Activated CD4-positive, alpha-beta memory T cell treated with anti-CD3 and anti-CD28 coated beads, Interleukin-2, amount 10 ng/mL, durations not matched to agents 7 days and 5 days (primary cell): Measurements from ENCODE around the gene DST. TPM values are rescaled to one million over a fixed set of nuclear protein-coding genes. Genes with fewer than 3 reads are reported as not detected.

ENCODE experiments used
- CTCF ChIA-PET: fragments of 350-600 bp; sonication (Branson Sonifier 250); formaldehyde crosslinking; loops from one replicate; lab custom pipeline; 2021; ENCODE audit warnings: antibody characterized with exemption, inconsistent platforms; lab: Charles Lee
- POLR2A ChIA-PET: fragments of 350-600 bp; sonication (Branson Sonifier 250); formaldehyde crosslinking; loops from one replicate; lab custom pipeline; 2021; ENCODE audit warnings: antibody characterized with exemption; lab: Charles Lee
- DNase-seq: peaks from one replicate; pipeline ENCODE4 v3.0.0-alpha.2; 2020
- H3K27ac Mint-ChIP-seq: one replicate; pipeline ENCODE4 v1.8.0; 2021; ENCODE audit warnings: mild to moderate bottlenecking, mixed read lengths
- H3K27me3 Mint-ChIP-seq: one replicate; pipeline ENCODE4 v1.8.0; 2021; ENCODE audit warnings: mixed read lengths
- H3K36me3 Mint-ChIP-seq: one replicate; pipeline ENCODE4 v1.8.0; 2021; ENCODE audit warnings: low read depth, mixed read lengths
- H3K4me1 Mint-ChIP-seq: one replicate; pipeline ENCODE4 v1.8.0; 2021; ENCODE audit warnings: mixed read lengths
- H3K4me3 Mint-ChIP-seq: one replicate; pipeline ENCODE4 v1.8.0; 2021; ENCODE audit warnings: mild to moderate bottlenecking, mixed read lengths
- H3K9me3 Mint-ChIP-seq: one replicate; pipeline ENCODE4 v1.8.0; 2021; ENCODE audit warnings: mixed read lengths
- total RNA-seq, 2 experiments: library from RNA; stranded (reverse); gene quantifications; one replicate each; pipeline ENCODE4 v1.2.3, GENCODE V29; 2021

Gene DST
- total RNA-seq, 2 experiments from 2014 or later: 5.4 to 5.5 TPM

DNA sequence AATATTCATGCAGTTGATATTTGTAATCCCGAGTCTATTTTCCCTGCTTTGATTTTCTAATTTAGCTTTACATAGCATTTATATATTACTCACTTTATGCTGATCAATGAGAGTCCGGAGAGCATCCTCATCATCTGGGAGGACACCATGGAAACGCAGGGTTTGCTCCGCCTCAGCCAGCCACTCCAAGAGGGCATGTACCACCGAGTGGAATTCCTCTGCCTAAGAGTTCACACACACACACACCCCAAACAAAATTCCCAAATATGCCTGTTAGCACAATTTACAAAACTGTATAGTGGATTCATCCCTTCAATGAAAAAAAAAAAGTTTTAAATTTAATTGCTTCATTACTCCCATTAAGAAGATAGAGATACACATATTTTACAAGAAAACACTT, 160.7 kb downstream of the DST start:
- ChIA-PET POLR2A (no interaction called here), CTCF (no interaction called here)
- no peaks in the 10 kb centered on the region for H3K36me3 Mint-ChIP-seq
- no peak for DNase-seq
- no peak overlapping the region for H3K4me3 Mint-ChIP-seq
- H3K4me1 Mint-ChIP-seq: no peaks in the 10 kb centered on the region
- H3K27ac Mint-ChIP-seq: no peak overlapping the region
- H3K27me3 Mint-ChIP-seq: no peaks in the 10 kb centered on the region
- H3K9me3 Mint-ChIP-seq: peaks cover 4% of the 10 kb centered on the region

DNA sequence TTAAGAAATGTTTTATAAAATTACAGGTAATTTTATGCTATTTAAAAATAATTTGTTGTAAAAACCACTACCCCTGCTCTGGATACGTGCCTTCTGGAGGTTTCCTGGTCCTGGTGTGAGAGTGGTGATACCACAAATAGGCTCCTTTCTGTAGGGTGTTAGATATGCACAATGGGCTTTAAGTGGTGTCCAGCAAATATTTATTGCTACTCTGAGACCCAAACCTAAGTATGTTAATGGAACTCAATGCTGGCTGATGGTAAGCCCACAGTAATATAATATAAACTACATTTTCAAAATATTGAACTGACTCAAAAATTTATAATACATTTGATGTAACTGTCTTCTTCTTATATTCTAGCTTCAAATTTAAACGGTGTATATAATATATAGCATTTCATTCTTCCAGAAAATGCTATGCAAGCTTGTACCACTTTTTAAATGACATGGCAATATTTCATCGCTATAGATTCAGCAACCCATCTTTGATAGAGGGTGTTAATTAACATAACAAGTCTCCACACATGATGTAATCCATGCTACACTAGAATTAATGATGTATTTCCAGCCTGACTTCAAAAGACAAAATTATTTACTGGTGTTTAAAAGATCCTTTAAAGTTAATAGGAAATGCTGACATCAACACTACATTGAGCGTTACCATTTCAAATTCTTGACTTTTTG, 161.9 kb downstream of the DST start:
- no peaks in the 10 kb centered on the region for H3K27me3 Mint-ChIP-seq
- CTCF ChIA-PET: no interaction called here
- H3K36me3 Mint-ChIP-seq: no peaks in the 10 kb centered on the region
- POLR2A ChIA-PET: no interaction called here
- no peaks in the 10 kb centered on the region for H3K4me1 Mint-ChIP-seq
- H3K4me3 Mint-ChIP-seq: no peak overlapping the region
- no peak for DNase-seq
- peaks cover 4% of the 10 kb centered on the region for H3K9me3 Mint-ChIP-seq
- no peak overlapping the region for H3K27ac Mint-ChIP-seq

DNA sequence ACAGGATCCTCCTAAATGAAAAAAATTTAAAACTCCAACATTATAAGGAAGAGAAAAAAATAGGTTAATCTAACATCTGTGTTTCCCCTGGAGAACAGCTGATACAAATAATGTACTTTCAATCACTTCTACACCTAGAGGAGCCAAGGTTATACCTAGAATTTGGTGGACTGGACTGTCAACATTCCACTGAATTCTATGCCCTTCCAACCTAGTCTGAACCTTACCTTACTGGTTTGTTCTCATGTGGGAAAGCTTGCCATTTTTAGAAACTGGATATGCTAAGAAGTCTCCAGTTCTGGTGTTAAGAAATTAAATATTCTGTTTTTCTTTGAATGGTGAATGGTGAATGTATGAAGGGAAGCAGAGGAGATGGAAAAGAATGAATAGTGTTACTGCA, 162.4 kb downstream of the DST start:
- no peak for DNase-seq
- ChIA-PET POLR2A (no interaction called here), CTCF (no interaction called here)
- Mint-ChIP-seq H3K36me3 (no peaks in the 10 kb centered on the region), H3K27me3 (no peaks in the 10 kb centered on the region), H3K9me3 (peaks cover 4% of the 10 kb centered on the region), H3K4me1 (no peaks in the 10 kb centered on the region), H3K4me3 (no peak overlapping the region), H3K27ac (no peak overlapping the region)

- H3K4me1 Mint-ChIP-seq: no peaks in the 10 kb centered on the region
These were observed 163.3 kb downstream of the DST start for GRCh38 chr6:56479381-56479780.

GRCh38 chr6:56478202-56478601, 164.5 kb downstream of the DST start:
- no peak overlapping the region for H3K27ac Mint-ChIP-seq
- no peaks in the 10 kb centered on the region for H3K27me3 Mint-ChIP-seq
- POLR2A ChIA-PET: no interaction called here
- CTCF ChIA-PET: no interaction called here
- no peak for DNase-seq
- H3K9me3 Mint-ChIP-seq: peaks cover 4% of the 10 kb centered on the region
- no peaks in the 10 kb centered on the region for H3K4me1 Mint-ChIP-seq
- no peaks in the 10 kb centered on the region for H3K36me3 Mint-ChIP-seq
- no peak overlapping the region for H3K4me3 Mint-ChIP-seq

More at GRCh38 chr6:56479381-56479780, 163.3 kb downstream of the DST start:
- no peak overlapping the region for H3K27ac Mint-ChIP-seq
- ChIA-PET POLR2A (no interaction called here), CTCF (no interaction called here)
- no peaks in the 10 kb centered on the region for H3K27me3 Mint-ChIP-seq
- peaks cover 4% of the 10 kb centered on the region for H3K9me3 Mint-ChIP-seq
- H3K4me3 Mint-ChIP-seq: no peak overlapping the region
- no peaks in the 10 kb centered on the region for H3K36me3 Mint-ChIP-seq
- DNase-seq: no peak

DNA sequence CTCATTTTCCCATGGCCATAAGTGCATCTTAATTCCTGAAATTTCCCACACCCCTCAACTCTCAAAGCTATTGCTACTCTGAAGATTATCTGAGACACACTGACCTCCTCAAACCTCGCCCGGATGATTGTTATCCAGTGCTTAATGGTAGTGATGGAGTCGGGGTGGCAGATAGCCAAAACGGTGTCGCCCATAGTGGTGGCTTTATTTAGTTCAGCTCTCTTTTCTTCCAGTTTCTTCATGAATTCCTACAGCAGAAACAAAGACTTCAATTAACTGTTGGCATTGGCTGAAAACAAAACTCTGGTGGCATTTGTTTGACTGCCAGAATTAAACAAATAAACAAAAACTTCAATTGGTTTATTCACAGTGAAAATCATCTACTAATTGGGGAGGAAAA, 165.4 kb downstream of the DST start:
- no peaks in the 10 kb centered on the region for H3K36me3 Mint-ChIP-seq
- no peak for DNase-seq
- ChIA-PET CTCF (no interaction called here), POLR2A (no interaction called here)
- no peak overlapping the region for H3K27ac Mint-ChIP-seq
- no peaks in the 10 kb centered on the region for H3K27me3 Mint-ChIP-seq
- no peak overlapping the region for H3K4me3 Mint-ChIP-seq
- H3K4me1 Mint-ChIP-seq: no peaks in the 10 kb centered on the region
- peaks cover 4% of the 10 kb centered on the region for H3K9me3 Mint-ChIP-seq

- Mint-ChIP-seq H3K4me1 (no peaks in the 10 kb centered on the region), H3K4me3 (no peak overlapping the region), H3K36me3 (no peaks in the 10 kb centered on the region), H3K27me3 (no peaks in the 10 kb centered on the region), H3K9me3 (peaks cover 4% of the 10 kb centered on the region), H3K27ac (no peak overlapping the region)
- DNase-seq: no peak
- CTCF ChIA-PET: no interaction called here
- POLR2A ChIA-PET: no interaction called here
These were observed 166.8 kb downstream of the DST start for GRCh38 chr6:56475736-56476457.

DNA sequence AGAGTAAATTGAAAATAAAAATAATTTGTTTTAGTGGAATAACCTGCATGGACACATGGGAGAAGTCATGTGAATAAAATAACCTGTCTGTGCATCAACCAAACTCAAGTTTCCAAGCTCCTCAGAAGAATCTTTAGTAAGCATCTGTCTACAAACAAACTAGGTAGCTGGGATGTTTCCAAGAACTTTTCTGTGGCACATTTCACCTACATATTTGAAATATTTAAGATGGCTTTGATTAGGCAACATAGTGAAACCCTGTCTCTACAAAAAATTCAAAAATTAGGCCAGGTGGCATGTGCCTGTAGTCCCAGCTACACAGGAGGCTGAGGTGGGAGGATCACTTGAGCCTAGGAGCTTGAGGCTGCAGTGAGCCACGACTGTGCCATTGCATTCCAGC, 168.2 kb downstream of the DST start:
- no peaks in the 10 kb centered on the region for H3K4me1 Mint-ChIP-seq
- no peaks in the 10 kb centered on the region for H3K36me3 Mint-ChIP-seq
- no peaks in the 10 kb centered on the region for H3K27me3 Mint-ChIP-seq
- CTCF ChIA-PET: no interaction called here
- POLR2A ChIA-PET: no interaction called here
- no peak overlapping the region for H3K27ac Mint-ChIP-seq
- no peak for DNase-seq
- H3K9me3 Mint-ChIP-seq: peaks cover 4% of the 10 kb centered on the region
- H3K4me3 Mint-ChIP-seq: no peak overlapping the region

DNA sequence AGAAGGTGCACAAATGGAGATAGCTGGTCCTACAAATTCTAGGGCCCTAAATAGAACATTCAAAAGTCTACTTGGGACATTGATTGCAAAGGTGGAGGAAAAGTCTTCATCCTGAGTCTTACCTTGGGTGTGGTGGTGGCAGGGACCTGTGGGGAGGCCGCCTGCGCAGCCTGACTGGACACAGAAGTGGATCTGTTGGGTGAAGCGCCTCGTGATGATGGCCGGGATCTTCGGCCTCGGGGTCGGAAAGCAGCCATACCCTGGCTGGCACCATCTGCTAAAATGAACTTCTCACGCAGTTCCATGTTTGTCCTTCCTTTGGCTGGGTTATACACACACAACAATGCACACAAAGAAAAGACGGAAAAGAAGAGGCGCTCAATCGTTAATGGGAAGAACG, 179.2 kb downstream of the DST start:
- Mint-ChIP-seq H3K36me3 (no peaks in the 10 kb centered on the region), H3K4me1 (no peaks in the 10 kb centered on the region), H3K27me3 (no peaks in the 10 kb centered on the region), H3K9me3 (no peaks in the 10 kb centered on the region), H3K4me3 (no peak overlapping the region), H3K27ac (no peak overlapping the region)
- ChIA-PET CTCF (no interaction called here), POLR2A (no interaction called here)
- no peak for DNase-seq

GRCh38 chr6:56459030-56459805, 183.5 kb downstream of the DST start:
- H3K27me3 Mint-ChIP-seq: no peaks in the 10 kb centered on the region
- ChIA-PET CTCF (no interaction called here), POLR2A (no interaction called here)
- no peak overlapping the region for H3K27ac Mint-ChIP-seq
- no peak overlapping the region for H3K4me3 Mint-ChIP-seq
- DNase-seq: no peak
- H3K4me1 Mint-ChIP-seq: no peaks in the 10 kb centered on the region
- H3K9me3 Mint-ChIP-seq: no peaks in the 10 kb centered on the region
- H3K36me3 Mint-ChIP-seq: no peaks in the 10 kb centered on the region

GRCh38 chr6:56458324-56458884, 184.3 kb downstream of the DST start:
- H3K27ac Mint-ChIP-seq: no peak overlapping the region
- ChIA-PET CTCF (no interaction called here), POLR2A (no interaction called here)
- H3K27me3 Mint-ChIP-seq: no peaks in the 10 kb centered on the region
- no peaks in the 10 kb centered on the region for H3K36me3 Mint-ChIP-seq
- no peak overlapping the region for H3K4me3 Mint-ChIP-seq
- no peak for DNase-seq
- no peaks in the 10 kb centered on the region for H3K9me3 Mint-ChIP-seq
- no peaks in the 10 kb centered on the region for H3K4me1 Mint-ChIP-seq

GRCh38 chr6:56456785-56457184, 185.9 kb downstream of the DST start:
- DNase-seq: no peak
- ChIA-PET POLR2A (no interaction called here), CTCF (no interaction called here)
- Mint-ChIP-seq H3K36me3 (no peaks in the 10 kb centered on the region), H3K27ac (no peak overlapping the region), H3K9me3 (no peaks in the 10 kb centered on the region), H3K4me3 (no peak overlapping the region), H3K27me3 (no peaks in the 10 kb centered on the region), H3K4me1 (no peaks in the 10 kb centered on the region)
